Amniotic stem cell (primary cell): Measurements from ENCODE around the gene CLDN9.

ENCODE experiments used
- DNase-seq: peaks from one replicate; lab custom pipeline; 2025; lab: John Stamatoyannopoulos, UW

The CLDN9 gene

DNA sequence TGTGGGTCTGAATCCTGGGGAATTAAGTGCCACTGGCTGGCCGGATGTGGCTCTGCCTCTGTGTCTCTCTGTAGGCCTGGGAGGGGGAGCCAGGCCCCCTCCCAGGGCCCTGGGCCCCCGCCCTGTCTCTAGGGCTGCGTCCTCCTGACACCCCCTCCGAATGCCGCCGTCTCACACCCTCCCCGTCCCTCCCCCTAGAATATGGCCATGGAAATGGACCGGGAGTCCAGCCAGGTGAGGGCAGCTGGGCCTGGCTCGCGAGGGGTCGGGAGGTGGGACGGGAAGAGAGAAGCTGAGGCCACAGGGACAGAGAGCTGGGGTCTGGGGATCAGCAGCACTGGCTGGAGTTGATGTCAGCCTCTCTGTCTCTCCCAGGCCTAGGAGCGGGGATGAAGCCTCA, 16.4 kb upstream of the CLDN9 start:
- DNase-seq: no peak

DNA sequence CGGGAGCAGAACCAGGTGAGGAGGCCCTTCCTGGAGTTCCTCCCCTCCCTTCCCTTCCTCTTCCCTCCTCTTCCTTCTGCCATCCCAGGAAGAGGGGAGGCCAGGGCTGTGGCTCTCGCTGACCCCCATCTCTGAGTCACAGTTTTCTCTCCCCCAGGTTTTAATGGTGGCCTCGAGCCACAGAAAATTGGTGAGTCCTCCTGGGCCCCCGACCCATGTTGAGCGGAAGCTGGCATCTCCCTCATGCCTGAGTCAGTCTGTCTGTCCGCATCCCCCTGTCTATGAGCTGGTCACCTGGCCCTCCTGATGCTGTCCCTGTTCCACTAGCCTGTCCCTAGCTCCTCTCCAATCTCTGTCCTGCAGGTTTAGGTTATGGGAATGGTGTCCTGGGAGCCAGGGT, 12.8 kb upstream of the CLDN9 start:
- no peak for DNase-seq

DNA sequence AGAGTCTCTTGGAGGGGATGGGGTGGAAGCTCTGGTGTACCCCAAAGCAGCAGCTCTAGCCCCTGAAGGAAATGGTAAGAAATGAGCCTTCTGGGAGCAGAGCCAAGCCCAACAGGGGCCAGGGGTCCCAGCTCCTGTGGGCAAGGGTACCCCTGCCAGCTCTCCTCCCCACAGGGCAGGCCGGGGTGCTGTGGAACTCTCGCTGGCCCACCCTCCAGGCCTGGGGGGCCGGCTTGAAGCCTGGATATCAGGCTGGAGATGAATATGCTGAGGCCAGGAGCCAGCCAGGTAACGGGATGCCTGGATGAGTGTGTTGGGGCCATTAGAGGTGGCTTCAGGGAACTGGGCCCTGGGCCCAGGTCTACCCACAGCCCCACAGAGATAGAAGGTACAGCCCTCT, 12.2 kb upstream of the CLDN9 start:
- DNase-seq: no peak

DNA sequence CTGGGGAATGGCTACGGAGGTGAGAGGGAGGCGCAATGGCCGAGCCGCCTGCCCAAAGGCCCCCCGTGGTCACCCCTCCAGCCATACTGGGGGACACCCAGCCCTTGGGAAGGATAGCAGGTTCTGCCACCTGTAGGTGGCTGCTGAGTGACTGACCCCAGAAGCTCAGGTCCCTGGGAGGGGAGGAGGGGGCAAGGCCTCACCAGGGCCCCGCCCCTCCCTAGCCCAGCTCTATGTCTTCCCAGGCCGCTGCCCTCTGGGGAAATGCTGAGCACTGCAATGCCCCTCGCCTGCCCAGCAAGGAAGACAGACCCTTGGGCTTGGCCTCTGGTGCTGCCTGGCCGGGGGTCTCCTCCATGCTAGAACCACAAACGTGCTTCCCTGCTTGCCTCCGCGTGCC, 11.4 kb upstream of the CLDN9 start:
- DNase-seq: no peak

DNA sequence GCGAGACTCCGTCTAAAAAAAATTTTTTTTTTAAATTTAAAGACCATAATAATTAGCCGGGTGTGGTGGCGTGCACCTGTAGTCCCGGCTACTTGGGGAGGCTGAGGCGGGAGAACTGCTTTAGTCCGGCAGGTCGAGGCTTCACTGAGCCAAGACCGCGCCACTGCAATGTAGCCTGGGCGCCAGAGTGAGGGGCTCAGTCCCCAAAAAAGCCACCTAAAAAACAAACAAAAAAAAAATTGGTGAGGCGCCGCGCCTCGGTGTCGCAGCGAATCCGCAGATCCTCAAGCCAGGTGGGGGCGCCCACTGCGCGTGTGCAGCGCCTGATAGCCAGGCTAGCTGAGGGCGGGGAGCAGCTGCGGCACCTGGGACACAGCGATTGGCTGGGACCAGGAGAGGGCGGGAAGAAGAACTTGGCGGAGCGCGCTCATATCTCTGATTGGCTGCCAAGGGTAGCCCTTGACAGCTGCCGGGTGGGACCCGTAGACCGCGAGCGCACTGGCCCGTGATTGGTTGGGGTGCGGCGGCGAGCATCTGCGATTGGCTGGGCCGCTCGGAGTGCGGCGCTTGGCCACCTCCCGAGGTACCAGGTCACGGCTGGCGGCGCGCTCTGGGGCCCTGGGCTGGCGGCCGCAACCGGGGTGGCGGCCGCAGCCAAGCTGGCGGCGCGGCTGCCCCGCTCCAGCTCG, 9.0 kb upstream of the CLDN9 start:
- peak; percentile 91 for DNase-seq

DNA sequence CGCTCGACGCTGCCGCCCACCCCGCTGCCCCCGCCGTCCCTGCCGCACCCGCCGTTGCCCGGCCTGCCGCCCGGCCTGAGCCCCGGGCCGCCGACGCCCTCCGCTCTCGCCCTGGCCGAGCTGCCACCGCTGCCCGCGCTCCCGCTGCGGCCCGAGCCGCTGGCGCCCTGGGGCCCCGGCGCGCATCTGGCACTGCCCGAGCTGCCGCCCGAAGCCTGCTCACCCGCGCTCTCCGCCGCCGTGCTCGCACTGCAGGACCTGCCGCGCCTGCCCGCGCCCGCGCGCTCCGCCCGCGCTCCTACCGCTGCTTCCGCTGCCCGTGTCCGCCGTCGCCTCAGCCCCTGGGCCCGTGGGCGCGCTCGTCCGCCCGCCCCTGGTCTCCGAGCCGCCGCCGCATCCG, 8.4 kb upstream of the CLDN9 start:
- no peak for DNase-seq

DNA sequence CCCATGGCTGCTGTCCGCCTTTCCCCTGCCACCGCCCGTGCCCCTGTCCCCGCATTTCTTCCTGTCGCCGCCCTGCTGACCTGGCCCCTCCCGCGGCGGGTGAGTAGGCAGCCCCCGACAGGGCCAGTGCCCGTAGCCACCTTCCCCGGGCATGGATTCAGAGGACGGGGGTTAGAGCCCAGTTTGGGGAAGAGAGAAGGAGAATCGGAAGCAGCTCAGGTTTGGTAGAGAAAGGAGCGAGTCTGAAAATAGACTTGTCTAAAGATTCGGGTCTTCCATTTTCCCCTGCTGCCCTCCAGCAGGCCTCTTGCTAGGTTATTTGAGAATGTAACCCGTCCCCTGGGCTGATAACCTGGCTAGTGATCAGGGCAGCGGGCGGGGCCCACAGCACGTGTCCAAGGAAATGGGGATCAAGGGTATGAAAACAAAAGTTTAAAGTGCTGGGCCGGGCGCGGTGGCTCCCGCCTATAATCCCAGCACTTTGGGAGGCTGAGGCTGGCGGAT, 7.9 kb upstream of the CLDN9 start:
- no peak for DNase-seq

DNA sequence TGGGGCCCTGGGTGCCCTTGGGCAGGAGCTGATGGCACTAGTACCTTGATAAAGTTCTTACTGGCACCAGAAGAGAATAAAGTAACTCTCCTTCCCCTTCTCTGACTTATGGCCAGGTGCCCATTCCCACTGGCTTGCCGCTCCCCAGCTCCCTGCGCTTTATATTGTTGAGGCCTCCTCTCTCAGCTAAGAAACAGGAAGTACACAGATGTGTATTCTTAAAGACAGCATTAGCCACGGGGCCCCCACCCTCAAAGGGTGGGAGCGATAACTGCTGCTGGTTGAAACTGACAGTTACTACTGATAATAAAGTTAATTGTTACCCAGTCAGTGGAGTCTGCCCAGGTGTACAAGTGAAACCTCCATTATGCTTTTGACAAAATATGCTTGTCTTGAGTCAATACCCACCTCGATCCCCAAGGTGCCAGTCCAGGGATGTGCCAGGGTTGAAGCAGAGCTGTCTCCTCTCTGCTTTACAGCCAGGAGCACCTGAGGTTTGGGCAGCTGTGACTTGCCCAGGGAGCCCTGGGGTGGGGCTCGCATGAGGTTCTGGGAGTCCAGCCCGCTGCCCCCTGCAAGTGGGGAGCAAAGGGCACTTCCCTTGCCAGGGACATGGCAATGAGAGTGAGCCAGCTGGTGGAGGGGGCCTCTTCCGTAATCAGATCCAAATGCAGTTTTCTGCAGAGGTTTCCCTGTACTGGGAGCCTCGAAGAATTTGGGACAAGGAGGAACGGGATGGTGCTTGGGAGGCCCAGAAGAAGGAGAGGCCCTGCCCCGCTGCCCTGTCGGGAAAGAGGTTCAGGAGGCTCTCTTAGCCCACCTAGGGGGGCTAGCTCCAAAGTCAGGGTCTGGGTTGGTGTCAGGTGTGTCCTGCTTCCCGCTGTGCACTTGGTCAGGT, 5.4 kb upstream of the CLDN9 start:
- DNase-seq: no peak

DNA sequence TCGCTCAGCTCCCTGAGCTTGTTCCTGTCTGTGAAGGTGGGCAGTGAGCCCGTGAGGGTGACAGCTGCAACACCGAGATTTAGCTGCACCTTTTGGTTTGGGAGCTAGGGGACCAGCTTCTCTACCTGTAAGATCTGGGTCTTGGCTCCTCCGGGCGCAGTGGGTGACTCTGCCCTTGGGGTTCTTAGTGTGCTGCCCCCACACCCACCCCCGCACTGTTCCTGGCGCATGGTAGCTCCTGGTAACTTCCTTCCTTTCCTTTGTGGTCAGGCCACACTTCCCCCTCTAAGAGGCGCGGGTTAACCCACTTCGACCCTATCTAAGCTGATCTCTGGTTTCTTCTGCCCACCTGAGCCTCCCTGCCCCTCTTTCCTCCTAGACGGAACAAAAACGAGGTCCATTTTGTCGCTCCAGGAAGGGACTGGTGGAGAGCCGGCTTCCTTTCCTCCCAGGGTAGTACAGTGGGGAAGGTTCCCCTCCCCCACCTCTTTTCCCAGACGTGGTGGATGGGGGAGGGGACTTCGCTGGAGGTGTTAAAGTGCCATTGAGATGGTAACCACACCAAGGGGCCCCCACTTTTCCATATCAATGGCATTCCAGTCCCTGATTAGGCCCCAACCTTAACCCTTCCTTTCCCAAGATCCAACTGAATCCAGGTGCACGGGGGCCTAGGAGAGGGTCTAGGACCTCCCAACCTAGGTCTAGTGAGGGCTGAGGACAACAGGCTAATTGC, 4.6 kb upstream of the CLDN9 start:
- no peak for DNase-seq

DNA sequence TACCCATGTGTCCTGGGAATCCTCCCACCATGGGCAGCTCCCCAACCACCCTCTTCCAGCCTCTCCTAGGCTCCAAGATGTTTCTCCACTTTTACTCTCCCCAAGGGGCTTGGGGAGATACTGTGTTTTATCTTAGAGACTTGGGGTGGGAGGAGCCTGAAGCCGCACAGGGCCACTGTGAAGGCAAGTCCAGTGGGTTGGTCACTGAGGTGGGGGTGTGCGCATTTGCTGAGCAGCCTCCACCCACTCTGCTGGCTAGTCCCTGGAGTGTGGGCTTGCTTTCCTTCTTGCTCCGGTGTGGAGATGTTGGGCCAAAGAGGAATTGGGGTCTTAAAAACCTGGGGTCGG, 4.1 kb upstream of the CLDN9 start:
- DNase-seq: no peak

DNA sequence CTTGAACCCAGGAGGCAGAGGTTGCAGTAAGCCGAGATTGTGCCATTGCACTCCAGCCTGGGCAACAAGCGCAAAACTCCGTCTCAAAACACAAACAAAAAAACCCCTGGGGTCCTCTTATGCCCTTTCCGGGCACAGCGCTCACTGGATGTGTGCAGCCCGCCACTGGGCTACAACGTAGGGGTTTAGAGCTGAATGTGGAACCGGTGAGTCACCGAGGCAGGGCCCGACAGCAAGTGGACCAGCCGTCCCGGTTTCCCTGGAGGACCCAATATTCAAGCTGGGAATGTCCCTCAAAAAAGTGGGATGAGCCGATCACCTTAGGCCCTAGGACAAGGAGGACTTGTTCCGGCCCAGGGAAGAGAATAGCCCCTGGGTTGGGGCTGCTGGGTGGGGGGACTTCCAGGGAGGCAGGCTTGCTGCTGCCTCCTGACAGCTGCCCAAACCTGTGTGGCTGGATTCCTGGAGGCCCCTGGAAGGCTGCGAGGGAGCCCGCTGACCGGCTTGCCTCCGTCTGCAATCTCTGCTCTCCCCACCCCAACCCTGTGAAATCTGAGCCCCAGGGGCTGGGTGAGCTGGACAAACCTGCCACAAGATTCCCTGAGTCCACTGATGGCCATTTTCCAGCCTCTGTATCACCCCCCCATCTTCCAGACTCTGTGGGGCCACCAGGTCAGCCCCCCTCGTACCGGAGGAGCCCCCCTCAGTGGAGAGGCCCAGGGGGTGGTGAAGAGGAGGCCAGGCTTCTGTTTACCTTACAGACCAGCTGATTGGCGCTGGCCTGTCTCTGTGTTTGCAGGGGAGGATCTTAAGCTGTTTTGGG, 2.9 kb upstream of the CLDN9 start:
- DNase-seq: no peak

DNA sequence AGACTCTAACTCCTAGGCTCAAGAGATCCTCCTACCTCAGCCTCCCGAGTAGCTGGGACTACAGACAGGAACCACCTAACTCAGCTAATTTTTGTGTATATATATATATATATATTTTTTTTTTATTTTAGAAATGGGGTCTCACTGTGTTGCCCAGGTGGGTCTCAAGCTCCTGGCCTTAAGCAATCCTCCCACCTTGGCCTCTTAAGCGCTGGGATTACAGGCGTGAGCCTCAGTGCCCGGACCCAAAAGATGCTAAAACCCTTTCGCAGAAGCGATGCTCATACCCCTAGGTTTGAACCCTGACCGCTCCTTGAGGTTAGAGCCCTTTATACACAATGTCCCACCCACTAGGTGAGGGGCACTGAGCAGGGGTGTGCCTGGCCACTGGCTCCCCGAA, 2.2 kb upstream of the CLDN9 start:
- no peak for DNase-seq

DNA sequence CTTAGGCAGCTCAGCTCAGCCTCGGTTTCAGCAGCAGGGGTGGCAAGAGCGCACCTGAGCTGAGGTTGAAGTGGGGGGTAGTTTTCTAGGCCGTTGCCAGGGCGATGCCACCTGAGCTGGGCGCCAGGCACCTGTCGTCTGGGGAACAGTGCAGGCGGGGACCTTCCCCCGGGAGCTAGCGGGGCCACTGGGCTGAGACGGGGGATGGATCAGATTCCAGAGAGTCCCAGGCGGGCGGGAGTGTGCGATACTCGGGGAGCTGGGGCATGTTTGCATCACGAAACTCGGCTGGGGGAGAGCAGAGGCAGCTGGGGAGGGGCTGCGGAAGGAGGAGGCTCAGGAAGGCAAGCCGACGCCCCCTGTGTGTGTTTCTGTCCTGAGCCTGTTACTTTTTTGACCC, 477 bp upstream of the CLDN9 start:
- no peak for DNase-seq

DNA sequence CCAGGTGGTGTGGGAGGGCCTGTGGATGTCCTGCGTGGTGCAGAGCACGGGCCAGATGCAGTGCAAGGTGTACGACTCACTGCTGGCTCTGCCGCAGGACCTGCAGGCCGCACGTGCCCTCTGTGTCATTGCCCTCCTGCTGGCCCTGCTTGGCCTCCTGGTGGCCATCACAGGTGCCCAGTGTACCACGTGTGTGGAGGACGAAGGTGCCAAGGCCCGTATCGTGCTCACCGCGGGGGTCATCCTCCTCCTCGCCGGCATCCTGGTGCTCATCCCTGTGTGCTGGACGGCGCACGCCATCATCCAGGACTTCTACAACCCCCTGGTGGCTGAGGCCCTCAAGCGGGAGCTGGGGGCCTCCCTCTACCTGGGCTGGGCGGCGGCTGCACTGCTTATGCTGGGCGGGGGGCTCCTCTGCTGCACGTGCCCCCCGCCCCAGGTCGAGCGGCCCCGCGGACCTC, 798 bp downstream of the CLDN9 start:
- no peak for DNase-seq

DNA sequence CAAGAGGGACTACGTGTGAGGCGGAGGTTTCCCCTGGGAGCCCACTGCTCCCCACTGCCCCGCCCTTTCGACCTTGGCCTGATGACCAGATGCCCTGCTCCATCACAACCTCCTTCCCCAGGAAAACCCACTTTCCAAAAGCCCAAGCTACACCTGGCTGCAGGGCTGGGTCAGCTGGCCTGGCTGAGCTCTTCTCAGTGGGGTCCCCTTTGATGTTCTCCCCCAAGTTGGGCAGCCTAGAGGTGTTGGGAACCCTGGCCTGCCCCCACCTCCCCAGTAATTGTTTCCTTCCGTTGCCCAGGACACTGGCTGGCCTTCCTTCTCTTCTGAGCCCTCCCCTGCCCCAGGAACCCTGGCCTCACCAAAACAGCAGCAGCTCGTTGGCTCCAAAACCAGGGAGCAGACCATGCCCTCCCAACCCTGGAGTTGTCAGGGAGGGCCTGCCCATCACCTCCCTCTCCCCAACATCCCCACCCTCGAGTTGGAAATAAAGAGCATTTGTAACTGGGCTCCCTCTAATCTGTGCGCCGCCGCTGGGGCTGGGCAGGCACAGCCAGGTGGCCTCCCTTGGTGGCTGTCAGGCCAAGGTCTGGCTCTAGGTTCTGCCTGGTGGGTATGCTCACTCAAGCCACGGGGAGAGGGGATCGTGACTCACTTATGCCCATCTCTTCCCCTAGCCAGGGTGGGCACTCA, 1.4 kb downstream of the CLDN9 start:
- DNase-seq: no peak

DNA sequence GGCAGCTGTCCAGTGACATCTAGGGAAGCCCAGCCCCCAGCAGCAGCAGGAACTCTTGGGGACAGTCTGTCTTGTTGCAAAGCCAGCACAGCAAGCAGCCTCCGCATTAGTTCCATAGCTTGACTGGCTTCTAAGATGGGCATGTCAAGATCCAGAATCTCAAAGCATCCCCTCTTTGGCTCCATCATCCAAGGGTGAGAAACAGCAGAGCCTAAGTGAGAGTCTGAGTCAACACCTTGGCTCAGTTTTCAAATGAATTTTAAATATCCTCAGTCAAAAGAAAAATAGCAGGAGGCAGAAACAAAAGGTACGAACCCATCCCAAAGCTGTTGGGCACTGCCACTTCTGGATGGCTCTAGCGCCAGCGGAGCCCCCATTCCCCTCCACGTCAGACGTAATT, 2.2 kb downstream of the CLDN9 start:
- DNase-seq: no peak

DNA sequence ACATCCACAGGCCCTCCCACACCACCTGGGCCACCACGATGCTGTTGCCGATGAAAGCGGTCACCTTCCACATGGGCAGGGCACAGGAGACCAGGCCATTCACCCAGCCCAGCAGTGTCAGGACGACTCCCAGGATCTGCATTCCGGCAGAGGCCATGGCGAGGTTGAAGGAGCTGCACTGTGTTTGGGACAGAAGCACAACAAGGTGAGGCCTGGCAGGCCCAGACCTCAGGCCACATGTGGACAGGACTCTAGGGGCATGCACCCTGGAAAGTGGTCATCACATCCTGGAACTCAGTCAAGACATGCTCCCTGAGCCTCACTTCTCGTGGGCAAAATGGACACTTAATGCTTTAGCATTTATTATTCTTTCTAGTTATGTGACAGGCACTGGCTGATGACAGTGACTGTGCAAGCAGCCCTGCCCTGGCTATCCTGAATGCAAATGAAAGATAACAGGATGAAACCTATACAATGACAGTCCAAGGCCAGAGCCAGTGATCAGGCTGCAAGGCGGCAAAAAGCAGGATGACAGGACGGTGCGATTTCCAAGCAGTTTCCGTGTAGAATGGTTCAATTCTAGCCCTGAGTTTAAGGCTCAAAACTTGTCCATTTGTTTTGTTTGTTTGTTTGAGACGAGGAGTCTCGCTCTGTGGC, 3.3 kb downstream of the CLDN9 start:
- DNase-seq: no peak

DNA sequence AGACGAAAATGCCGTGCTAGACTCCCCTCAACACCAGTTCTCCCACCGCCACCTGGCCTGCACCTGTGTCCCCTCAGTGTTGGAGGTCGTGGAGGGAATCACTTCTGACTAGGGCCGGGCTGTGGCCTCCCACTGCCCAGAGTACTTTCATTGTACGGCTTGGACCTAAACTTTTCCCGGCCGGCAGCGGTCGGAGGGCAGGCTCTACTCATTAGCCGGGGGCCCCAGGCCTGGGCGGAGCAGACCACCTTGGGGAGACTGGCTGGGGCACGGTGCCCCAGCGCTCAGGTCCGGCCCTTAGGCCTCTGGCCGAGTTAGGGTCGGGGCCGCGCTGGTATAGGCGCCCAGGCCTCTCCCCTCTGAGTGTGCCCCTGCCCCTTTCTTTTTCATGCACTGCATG, 4.6 kb downstream of the CLDN9 start:
- no peak for DNase-seq

DNA sequence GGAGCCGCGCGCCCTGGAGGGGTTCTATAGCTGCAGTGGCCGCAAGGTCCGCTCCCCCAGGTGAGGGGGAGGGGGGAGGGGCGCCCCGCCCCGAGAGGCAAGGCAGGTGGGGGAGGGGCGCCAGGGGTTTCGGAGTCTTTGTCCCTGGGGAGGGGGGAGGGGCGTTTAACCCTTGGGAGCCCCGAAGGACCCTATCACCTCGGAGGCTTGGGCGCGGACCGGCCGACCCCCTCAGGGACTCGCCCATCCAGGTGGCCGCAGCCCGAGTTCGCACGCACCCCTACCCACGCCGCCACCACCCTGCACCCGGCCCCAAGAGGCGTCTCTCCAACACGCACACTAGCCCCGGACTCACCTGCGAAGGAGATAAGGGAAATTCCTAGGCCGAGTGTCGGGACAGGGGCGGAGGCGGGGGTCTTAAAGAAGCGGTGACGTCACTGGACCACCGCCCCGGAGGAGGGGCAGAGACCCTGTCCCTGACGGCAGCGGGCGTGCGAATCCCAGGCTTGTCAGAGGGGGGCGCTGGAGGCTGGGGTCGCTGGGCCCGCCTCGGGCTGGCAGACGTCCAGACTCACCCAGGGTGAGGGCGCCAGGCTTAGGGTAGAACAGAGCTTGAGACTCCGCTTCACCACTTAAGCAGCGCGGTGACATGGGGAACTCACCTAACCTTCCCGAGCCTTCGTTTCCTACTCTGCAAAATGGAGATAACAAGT, 5.2 kb downstream of the CLDN9 start, which contains the start of gene CLDN6:
CLDN6 (minus strand) TSS at position 390 of the 713 bp plus-strand sequence. CDS start 2,162 bp downstream, outside the sequence.
- DNase-seq: no peak
